Activated T-cell treated with anti-CD3 and anti-CD28 coated beads for 1 hour (primary cell): ENCODE results near the gene CHST11.
"Not testable (repeated sequence)": the region's sequence is repeated elsewhere in the genome, so short reads cannot be mapped to it uniquely, and the experiment has no call there.

Experiments
- DNase-seq: peaks from one replicate; pipeline ENCODE4 v3.0.0-alpha.2; 2020; ENCODE audit warnings: low read depth

The CHST11 gene

GRCh38 chr12:104738776-104739642, 282.3 kb downstream of the CHST11 start:
- no peak for DNase-seq

DNA sequence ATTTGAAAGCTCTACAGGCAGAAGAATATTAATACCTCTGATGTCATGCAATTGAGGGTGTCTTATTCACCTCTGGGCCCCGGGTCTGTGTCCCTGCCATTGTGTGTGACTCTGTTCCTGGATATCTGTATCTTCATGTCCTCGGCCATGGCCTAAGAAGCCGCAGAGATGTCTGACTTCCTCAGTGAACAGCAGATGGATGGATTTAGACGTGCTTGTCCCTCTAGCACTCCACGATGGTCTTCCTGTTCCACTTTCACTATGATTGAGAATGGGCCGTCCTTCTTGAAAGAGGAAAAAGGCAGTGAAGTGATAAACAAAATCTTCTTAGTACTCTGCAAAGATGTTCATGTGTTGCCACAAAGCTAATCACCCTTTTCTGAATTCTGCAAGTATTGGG, 283.9 kb downstream of the CHST11 start:
- DNase-seq, result no peak

DNA sequence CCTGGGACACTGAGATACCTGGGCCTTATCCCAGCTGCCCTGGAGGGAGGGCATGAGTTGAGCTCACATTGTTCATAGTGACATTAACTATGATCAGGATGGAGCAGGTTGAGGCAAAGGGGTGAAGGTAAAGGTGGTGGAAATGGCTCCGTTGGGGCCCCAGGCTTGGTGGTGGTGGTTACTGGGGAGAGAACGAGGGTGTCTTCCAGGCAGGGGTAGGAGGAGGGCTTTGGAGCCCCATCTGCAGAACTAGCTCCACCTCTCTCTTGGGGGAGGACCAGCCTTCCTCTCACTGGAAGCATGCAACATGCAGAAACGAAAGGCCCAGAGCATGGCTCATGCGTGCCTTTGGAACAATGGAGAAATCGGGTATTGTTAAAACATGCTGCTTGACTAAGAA, 284.3 kb downstream of the CHST11 start:
- DNase-seq, result no peak

DNA sequence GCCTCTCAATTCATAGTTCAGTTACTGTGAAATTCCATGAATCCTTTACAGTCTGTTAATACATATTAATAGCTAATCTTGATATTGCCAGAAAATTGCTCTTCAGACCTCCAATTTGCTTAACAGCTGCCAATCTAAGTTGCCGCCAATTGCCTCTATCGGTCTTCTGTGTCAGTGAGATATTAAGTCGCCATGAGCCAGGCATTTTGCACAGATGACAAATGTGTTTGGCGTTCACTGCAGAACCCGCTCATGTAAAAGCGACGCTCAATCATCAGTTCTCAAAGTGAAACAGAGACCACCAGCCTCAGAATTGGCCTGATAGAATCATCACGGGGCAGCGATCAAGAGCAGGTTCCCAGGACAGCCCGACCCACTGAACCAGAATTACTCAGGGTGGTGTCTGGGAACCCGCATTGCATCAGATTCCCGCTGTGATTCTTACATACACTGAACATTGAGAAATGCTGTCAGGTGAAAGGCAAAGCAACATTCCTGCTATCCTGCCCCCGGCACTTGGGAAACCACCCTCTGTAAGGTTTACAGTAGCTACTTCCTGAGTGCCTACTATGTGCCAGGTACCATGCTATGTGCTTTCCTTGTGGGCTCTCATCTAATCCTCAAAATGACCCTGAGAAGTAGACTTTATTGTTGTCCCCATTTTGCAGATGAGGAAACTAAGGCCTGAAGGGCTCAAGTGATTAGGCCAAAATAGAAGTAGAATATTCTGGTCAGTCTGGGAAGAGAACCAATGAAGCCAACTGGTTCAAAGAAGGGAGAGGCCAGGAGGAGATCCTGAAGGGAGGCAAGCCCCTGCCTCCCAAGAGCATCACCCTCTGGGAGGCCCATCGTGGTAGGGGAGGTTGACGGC, 285.0 kb downstream of the CHST11 start:
- DNase-seq, result no peak

GRCh38 chr12:104742551-104743201, 285.9 kb downstream of the CHST11 start:
- DNase-seq, result no peak

DNA sequence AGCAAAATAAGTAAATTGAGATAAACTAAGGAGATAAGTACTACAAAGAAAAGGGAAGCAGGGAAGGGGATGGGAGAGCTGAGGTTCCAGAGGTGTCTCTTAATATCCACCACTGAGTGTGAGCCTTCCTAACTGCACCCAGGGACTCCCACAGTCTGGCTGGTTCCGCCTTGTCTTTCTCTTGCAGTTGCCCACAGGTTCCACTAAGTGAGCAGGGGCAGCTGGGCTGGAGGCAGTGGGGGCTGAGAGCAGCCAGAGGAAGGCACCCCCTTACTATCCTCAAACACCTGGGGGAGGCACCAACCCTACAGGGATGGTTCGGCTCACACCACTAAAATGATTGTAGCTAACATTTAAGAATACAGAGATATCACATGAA, 286.4 kb downstream of the CHST11 start:
- no peak for DNase-seq

DNA sequence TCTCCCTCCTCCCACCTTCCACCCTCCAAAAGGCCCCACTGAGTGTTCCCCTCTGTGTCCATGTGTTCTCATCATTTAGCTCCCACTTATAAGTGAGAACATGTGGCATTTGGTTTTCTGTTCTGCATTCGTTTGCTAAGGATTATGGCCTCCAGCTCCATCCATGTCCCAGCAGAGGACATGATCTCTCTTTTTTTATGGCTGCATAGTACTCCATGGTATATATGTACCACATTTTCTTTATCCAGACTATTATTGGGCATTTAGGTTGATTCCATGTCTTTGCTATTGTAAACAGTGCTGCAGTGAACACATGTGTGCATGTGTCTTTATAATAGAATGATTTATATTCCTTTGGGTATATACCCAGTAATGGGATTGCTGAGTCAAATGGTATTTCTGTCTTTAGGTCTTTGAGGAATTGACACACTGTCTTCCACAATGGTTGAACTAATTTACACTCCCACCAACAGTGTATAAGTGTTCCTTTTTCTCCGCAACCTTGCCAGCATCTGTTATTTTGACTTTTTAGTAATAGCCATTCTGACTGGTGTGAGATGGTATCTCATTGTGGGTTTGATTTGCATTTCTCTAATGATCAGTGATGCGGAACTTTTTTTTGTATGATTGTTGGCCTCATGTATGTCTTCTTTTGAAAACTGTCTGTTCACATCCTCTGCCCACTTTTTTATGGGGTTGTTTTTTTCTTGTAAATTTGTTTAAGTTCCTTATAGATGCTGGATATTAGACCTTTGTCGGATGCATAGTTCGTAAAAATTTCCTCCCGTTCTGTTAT, 287.2 kb downstream of the CHST11 start:
- DNase-seq, result not testable (repeated sequence)

DNA sequence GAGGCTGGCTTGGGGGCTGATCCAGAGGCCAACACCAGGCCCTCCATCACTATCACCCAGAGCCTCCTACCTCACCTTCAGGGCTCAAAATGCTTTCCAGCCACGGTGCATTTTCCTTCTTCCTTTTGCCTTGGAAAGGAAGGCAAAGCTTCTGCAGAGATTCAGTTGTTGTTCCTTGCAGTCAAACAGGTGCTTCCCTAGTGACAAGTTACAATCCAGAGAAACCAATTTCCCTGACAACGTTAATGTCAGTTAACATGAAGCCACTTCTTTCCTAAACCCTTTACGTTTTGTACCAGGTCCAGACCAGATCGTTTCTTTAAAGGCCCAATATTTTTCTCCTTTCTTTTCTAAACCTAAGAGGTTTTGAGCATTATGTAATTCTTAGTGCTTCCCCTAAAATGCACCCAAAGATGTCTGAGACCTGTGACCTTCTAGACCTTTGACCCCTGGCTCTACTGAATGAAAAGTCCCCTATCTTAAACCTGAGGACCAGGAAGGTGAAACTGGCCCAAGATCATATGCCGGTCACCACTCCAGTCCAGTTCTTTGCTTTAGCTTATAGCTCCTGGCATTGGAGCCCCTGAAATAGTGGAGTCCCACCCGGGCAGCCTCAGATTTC, 289.8 kb downstream of the CHST11 start:
- DNase-seq, result no peak

GRCh38 chr12:104747330-104747729, 290.6 kb downstream of the CHST11 start:
- DNase-seq, result no peak

DNA sequence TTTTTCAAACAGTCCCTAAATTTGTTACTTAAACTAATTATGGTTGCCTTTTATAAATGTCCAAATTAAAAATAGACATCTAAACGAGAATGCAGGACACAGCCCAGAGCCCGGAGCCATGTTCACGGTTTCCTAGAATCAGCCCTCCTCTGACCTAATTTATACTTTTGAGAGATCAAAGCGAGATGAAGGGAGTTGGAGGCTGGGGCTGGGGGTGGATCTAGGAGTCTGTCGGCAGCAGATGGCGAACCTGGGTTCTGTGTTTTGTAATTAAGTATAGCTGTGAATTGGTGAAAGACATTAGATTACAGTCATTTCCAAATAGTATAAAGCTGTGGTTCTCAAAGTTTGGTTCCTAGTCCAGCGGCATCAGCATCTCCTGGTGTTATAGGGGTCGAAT, 291.2 kb downstream of the CHST11 start:
- DNase-seq, result no peak

GRCh38 chr12:104748356-104748755, 291.6 kb downstream of the CHST11 start:
- no peak for DNase-seq

DNA sequence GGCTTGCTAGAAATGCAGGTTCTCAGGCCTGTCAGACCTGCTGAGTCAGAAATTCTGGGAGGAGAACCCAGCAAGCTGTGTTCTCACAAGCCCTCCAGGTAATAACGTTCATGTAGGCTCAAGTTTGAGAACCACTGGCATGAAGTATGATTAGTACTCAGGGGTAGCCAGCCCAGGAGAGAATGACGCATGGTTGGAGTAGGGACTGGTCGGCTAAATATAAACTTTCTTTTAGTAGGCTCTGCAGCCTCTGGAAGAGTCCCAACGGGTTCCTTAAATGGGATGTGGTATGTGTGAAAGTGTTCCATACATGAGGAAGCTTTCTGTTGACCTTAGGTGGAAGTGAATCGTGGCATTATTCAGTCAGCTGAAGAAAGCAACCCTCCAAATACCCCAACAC, 292.0 kb downstream of the CHST11 start:
- DNase-seq, result no peak

DNA sequence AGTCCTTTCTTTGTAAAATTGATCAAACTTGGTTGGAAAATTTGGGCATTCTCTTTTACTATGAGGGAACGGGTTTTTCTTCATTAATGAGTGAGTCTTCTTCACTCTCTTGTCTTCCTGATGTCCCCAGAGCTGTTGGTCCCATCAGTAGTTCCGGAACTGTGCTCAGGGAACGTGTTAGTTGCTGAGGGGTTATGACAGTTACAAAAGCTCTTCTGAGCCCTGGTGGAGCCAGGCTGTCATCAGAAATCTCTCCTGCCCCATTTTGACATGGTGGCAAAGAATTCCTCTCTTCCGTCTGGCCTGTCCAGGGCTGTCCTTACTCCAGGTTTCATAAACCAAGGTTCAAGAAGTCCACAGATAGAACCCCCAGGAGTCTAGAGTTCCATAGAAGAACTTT, 292.8 kb downstream of the CHST11 start:
- DNase-seq, result no peak

DNA sequence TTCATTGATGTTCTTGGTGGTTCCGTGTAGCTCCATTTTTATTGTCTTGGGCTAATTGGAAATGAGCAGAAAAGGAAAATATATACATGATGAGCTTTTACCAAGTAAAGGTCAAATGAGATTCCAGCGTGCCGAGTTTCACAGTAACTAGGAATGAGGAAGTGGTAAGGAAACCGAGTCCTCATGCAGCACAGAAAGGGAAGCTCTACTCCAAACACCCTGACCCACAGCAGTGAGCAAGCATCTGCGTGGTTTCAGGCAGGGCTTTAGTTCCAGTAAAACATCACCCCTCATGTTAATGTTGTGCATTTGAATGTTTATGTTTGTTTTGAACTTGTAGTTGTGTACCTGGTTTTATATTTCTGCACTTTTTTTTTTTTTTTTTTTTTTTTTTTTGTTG, 293.3 kb downstream of the CHST11 start:
- no peak for DNase-seq

- DNase-seq, result no peak
Measured at GRCh38 chr12:104751120-104751519, 294.4 kb downstream of the CHST11 start.

- no peak for DNase-seq
Measured at GRCh38 chr12:104751594-104751993, 294.8 kb downstream of the CHST11 start.

GRCh38 chr12:104752016-104752415, 295.3 kb downstream of the CHST11 start:
- DNase-seq, result no peak

- DNase-seq, result no peak
Measured at GRCh38 chr12:104752881-104753280, 296.1 kb downstream of the CHST11 start.

DNA sequence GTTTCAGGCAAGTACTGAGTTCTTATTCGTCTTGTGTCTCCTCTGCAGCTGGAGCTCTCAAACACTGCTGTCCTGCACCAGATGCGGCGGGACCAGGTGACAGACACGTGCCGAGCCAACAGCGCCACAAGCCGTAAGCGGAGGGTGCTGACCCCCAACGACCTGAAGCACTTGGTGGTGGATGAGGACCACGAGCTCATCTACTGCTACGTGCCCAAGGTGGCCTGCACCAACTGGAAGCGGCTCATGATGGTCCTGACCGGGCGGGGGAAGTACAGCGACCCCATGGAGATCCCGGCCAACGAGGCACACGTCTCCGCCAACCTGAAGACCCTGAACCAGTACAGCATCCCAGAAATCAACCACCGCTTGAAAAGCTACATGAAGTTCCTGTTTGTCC, 300.2 kb downstream of the CHST11 start:
- DNase-seq, result no peak

- DNase-seq, result no peak
Measured at GRCh38 chr12:104758771-104759170, 302.0 kb downstream of the CHST11 start.

- no peak for DNase-seq
Measured at GRCh38 chr12:104761091-104761490, 304.3 kb downstream of the CHST11 start.
